IMR-90 (cell line): ENCODE results near the gene CAMK2B. TPM values are rescaled to one million over a fixed set of nuclear protein-coding genes. Genes with fewer than 3 reads are reported as not detected.

Experiments used
- ATAC-seq: fragments of 200-7000 bp; cut with Tn5 transposase; 2 replicates; pipeline ENCODE4 v1.9.1; 2020; ENCODE audit warnings: low read depth, mild to moderate bottlenecking, moderate library complexity
- BruUV-seq: library from RNA; stranded (reverse); fragments of 400-500 nt; replicated peaks from 2 replicates; lab custom pipeline; 2021; lab: Mats Ljungman, UMichigan
- CTCF ChIA-PET: fragments of 300-600 bp; formaldehyde crosslinking; extraction: SDS; loops from one replicate; lab custom pipeline; 2021; ENCODE audit warnings: antibody characterized with exemption; lab: Yijun Ruan, JAX
- POLR2A ChIA-PET: fragments of 300-600 bp; sonication (Branson Sonifier 250); formaldehyde crosslinking; loops from one replicate; lab custom pipeline; 2022; ENCODE audit warnings: antibody characterized with exemption; ENCODE audit not compliant: unreplicated experiment; lab: Charles Lee
- DNase-seq: peaks from one replicate; pipeline ENCODE4 v3.0.0; 2013
- H2AFZ ChIP-seq: replicated peaks from 2 replicates; pipeline ENCODE3; 2013; ENCODE audit warnings: low read length, mild to moderate bottlenecking; ENCODE audit not compliant: poor library complexity
- H2AK5ac ChIP-seq: 2 replicates; pipeline ENCODE4 v1.6.1; 2013; ENCODE audit warnings: low read depth, low read length, inconsistent platforms
- H2AK9ac ChIP-seq: replicated peaks from 2 replicates; pipeline ENCODE3; 2013; ENCODE audit warnings: mild to moderate bottlenecking, low read depth, low read length, moderate library complexity; ENCODE audit not compliant: poor library complexity
- H2BK120ac ChIP-seq: 2 replicates; pipeline ENCODE4 v1.6.1; 2013; ENCODE audit warnings: low read depth, low read length, inconsistent platforms
- H2BK15ac ChIP-seq: 3 replicates; pipeline ENCODE4 v1.6.1; 2013; ENCODE audit warnings: low read depth, low read length, inconsistent platforms
- H2BK20ac ChIP-seq: 2 replicates; pipeline ENCODE4 v1.6.1; 2013; ENCODE audit warnings: low read depth, mild to moderate bottlenecking, inconsistent platforms, low read length, moderate library complexity
- H2BK5ac ChIP-seq: 2 replicates; pipeline ENCODE4 v1.6.1; 2013; ENCODE audit warnings: mild to moderate bottlenecking, low read depth, low read length, inconsistent platforms; ENCODE audit not compliant: poor library complexity, severe bottlenecking
- H3K14ac ChIP-seq: replicated peaks from 2 replicates; pipeline ENCODE4 v1.6.1; 2013; ENCODE audit warnings: low read depth, low read length, inconsistent platforms
- H3K18ac ChIP-seq: 2 replicates; pipeline ENCODE4 v1.6.1; 2013; ENCODE audit warnings: low read depth, low read length, control low read depth
- H3K23ac ChIP-seq: 2 replicates; pipeline ENCODE4 v1.6.1; 2013; ENCODE audit warnings: low read depth, low read length, inconsistent platforms
- H3K27ac ChIP-seq: 2 replicates; pipeline ENCODE4 v1.5.1; 2013; ENCODE audit warnings: mild to moderate bottlenecking, control low read depth, low read length; ENCODE audit not compliant: insufficient read depth
- H3K27me3 ChIP-seq: 2 replicates; pipeline ENCODE4 v1.6.1; 2013; ENCODE audit warnings: low read length; ENCODE audit not compliant: control insufficient read depth, insufficient read depth
- H3K36me3 ChIP-seq: 2 replicates; pipeline ENCODE4 v1.6.1; 2013; ENCODE audit warnings: low read length, mixed read lengths; ENCODE audit not compliant: control insufficient read depth, insufficient read depth
- H3K4ac ChIP-seq: 2 replicates; pipeline ENCODE4 v1.6.1; 2013; ENCODE audit warnings: low read depth, low read length, inconsistent platforms
- H3K4me1 ChIP-seq: 2 replicates; pipeline ENCODE4 v1.6.1; 2013; ENCODE audit warnings: low read length, mixed read lengths; ENCODE audit not compliant: control insufficient read depth, insufficient read depth
- H3K4me2 ChIP-seq: 2 replicates; pipeline ENCODE4 v1.6.1; 2013; ENCODE audit warnings: low read depth, mild to moderate bottlenecking, control low read depth, low read length, moderate library complexity
- H3K4me3 ChIP-seq: 2 replicates; pipeline ENCODE4 v1.5.1; 2013; ENCODE audit warnings: low read depth, mild to moderate bottlenecking, control low read depth, low read length, moderate library complexity; ENCODE audit not compliant: insufficient read depth
- H3K56ac ChIP-seq: 2 replicates; pipeline ENCODE4 v1.6.1; 2013; ENCODE audit warnings: low read length, inconsistent platforms; ENCODE audit not compliant: insufficient read depth; ENCODE audit errors: extremely low read depth
- H3K79me1 ChIP-seq, 2 experiments: 2 replicates each; pipeline ENCODE4 v1.6.1; 2013; ENCODE audit warnings: low read length in 2 of 2, inconsistent platforms in 1 of 2, low read depth in 1 of 2
- H3K9ac ChIP-seq: 2 replicates; pipeline ENCODE4 v1.6.1; 2013; ENCODE audit warnings: low read depth, low read length, control low read depth
- H3K9me1 ChIP-seq: 2 replicates; pipeline ENCODE4 v1.6.1; 2013; ENCODE audit warnings: low read length, inconsistent platforms; ENCODE audit not compliant: insufficient read depth
- H3K9me3 ChIP-seq: 2 replicates; pipeline ENCODE4 v1.6.1; 2013; ENCODE audit warnings: low read length; ENCODE audit not compliant: control insufficient read depth, insufficient read depth
- H4K20me1 ChIP-seq: 2 replicates; pipeline ENCODE4 v1.6.1; 2013; ENCODE audit warnings: low read length, inconsistent platforms; ENCODE audit not compliant: insufficient read depth
- H4K5ac ChIP-seq: 2 replicates; pipeline ENCODE4 v1.6.1; 2013; ENCODE audit warnings: mild to moderate bottlenecking, low read depth, low read length, control low read depth
- H4K8ac ChIP-seq, 2 experiments: 2 replicates each; pipeline ENCODE4 v1.6.1; 2013; ENCODE audit warnings: low read depth in 2 of 2, low read length in 2 of 2, control low read depth in 1 of 2, inconsistent platforms in 1 of 2
- H4K91ac ChIP-seq: 2 replicates; pipeline ENCODE4 v1.6.1; 2013; ENCODE audit warnings: low read depth, low read length, inconsistent platforms; ENCODE audit not compliant: insufficient read depth
- BHLHE40 ChIP-seq: fragments of 150-350 bp; IDR thresholded peaks from 2 replicates; pipeline ENCODE4 v1.6.1; 2016; ENCODE audit warnings: mild to moderate bottlenecking, low read depth, low read length
- CHD1 ChIP-seq: IDR thresholded peaks from 2 replicates; pipeline ENCODE4 v1.6.1; 2012; ENCODE audit warnings: low read depth, low read length, improper control_type of control experiment
- CTCF ChIP-seq: conservative IDR thresholded peaks from 2 replicates; pipeline ENCODE4 v1.5.1; 2012; ENCODE audit warnings: mild to moderate bottlenecking, low read depth, low read length, improper control_type of control experiment
- ELK1 ChIP-seq: fragments of 150-350 bp; IDR thresholded peaks from 2 replicates; pipeline ENCODE4 v1.6.1; 2016; ENCODE audit warnings: low read depth, mild to moderate bottlenecking, low read length, moderate library complexity, borderline replicate concordance
- FOS ChIP-seq: fragments of 150-350 bp; IDR thresholded peaks from 2 replicates; pipeline ENCODE4 v1.6.1; 2016; ENCODE audit warnings: low read depth, low read length
- MAFK ChIP-seq: IDR thresholded peaks from 2 replicates; pipeline ENCODE4 v1.6.1; 2012; ENCODE audit warnings: low read depth, low read length, improper control_type of control experiment
- MAZ ChIP-seq: IDR thresholded peaks from 2 replicates; pipeline ENCODE4 v1.6.1; 2012; ENCODE audit warnings: low read depth, mild to moderate bottlenecking, low read length, improper control_type of control experiment, moderate library complexity, borderline replicate concordance
- MXI1 ChIP-seq: IDR thresholded peaks from 2 replicates; pipeline ENCODE4 v1.6.1; 2012; ENCODE audit warnings: low read depth, mild to moderate bottlenecking, low read length, moderate library complexity, borderline replicate concordance
- POLR2A ChIP-seq: IDR thresholded peaks from 2 replicates; pipeline ENCODE4 v1.6.1; 2012; ENCODE audit warnings: mild to moderate bottlenecking, low read depth, low read length
- RAD21 ChIP-seq: IDR thresholded peaks from 2 replicates; pipeline ENCODE4 v1.6.1; 2012; ENCODE audit warnings: low read length, improper control_type of control experiment
- RCOR1 ChIP-seq: IDR thresholded peaks from 2 replicates; pipeline ENCODE4 v1.6.1; 2012; ENCODE audit warnings: mild to moderate bottlenecking, low read length, improper control_type of control experiment; ENCODE audit not compliant: insufficient replicate concordance
- RFX5 ChIP-seq: IDR thresholded peaks from 2 replicates; pipeline ENCODE4 v1.8.0; 2012; ENCODE audit warnings: low read depth, mild to moderate bottlenecking, low read length, moderate library complexity
- USF2 ChIP-seq: fragments of 150-350 bp; IDR thresholded peaks from 2 replicates; pipeline ENCODE4 v1.6.1; 2017; ENCODE audit warnings: mild to moderate bottlenecking, antibody characterized with exemption, low read length, low read depth
- WGBS, 2 experiments: methylation state at CpG; one replicate each; pipeline versions ENCODE4 v1.1.5 to v1.1.7; 2013; ENCODE audit warnings: missing lambda C conversion rate in 2 of 2; ENCODE audit not compliant: insufficient read length in 1 of 2; ENCODE audit errors: extremely low coverage in 2 of 2; 5-methylcytosine and 5-hydroxymethylcytosine counted together
- dilution Hi-C: fragments of 300-500 bp; cut with HindIII; formaldehyde crosslinking; loops from one replicate; pipeline ENCODE4 v1.14.3; 2018; ENCODE audit warnings: low sequenced_read_pairs; ENCODE audit not compliant: unreplicated experiment
- in situ Hi-C: fragments of 300-500 bp; cut with MboI; formaldehyde crosslinking; loops from 3 replicates; pipeline ENCODE4 v1.14.3; 2019; ENCODE audit warnings: low sequenced_read_pairs, inconsistent platforms, mixed read lengths
- intact Hi-C: fragments of 100-400 bp; cut with micrococcal nuclease; formaldehyde crosslinking; loops from 2 replicates; pipeline ENCODE4 v1.10.0; 2022
- polyA plus RNA-seq, 3 experiments: library from polyadenylated mRNA; depleted of rRNA; stranded (reverse); fragments of >200 nt; gene quantifications; 2 replicates each; pipeline ENCODE4 v1.2.3, GENCODE V29; 2012; ENCODE audit warnings: low replicate concordance in 1 of 3
- total RNA-seq: library from RNA; depleted of rRNA; stranded (reverse); fragments of >200 nt; gene quantifications from 2 replicates; pipeline ENCODE4 v1.2.3, GENCODE V29; 2012

Gene CAMK2B
- total and polyA plus RNA-seq, 2 of the 4 experiments (the other 2 are of a cell fraction) = 0.18 to 0.36 TPM

- Histone ChIP-seq H2BK15ac (no peak overlapping the region), H2BK120ac (no peak overlapping the region), H3K23ac (no peak overlapping the region), H4K20me1 (no peaks in the 10 kb centered on the region), H3K79me1 (no peaks in the 10 kb centered on the region), H3K14ac (no peak overlapping the region), H2BK5ac (no peak overlapping the region), H3K4me1 (peaks cover 5% of the 10 kb centered on the region; the same call in 1 of the 2 replicates), H3K18ac (no peak overlapping the region; the same call in 1 of the 2 replicates), H3K4me2 (no peak overlapping the region), H3K9me3 (no peaks in the 10 kb centered on the region), H3K27me3 (peaks cover 19% of the 10 kb centered on the region), H2BK20ac (no peak overlapping the region), H3K4ac (no peak overlapping the region), H4K8ac (no peak overlapping the region), H3K36me3 (no peaks in the 10 kb centered on the region), H3K56ac (no peak overlapping the region), H2AK9ac (no peak overlapping the region), H4K91ac (no peak overlapping the region), H3K9me1 (0 out of 2 replicates have a peak, but pooled peaks cover 5% of the 10 kb centered on the region), H2AFZ (no peak overlapping the region), H2AK5ac (peak overlapping the region; percentile 49; the same call in 1 of the 2 replicates), H3K4me3 (no peak overlapping the region), H3K9ac (no peak overlapping the region), H3K27ac (no peak overlapping the region), H4K5ac (no peak overlapping the region)
- dilution Hi-C loops = no loop called here
- intact Hi-C loops = no loop called here
- 67% methylated on average over 1 of the region's 15 CpGs; no CpG with 5 or more reads in 1 of the 2 experiments for WGBS, 2 experiments
- DNase-seq (no peak), ATAC-seq (no peak)
- TF ChIP-seq MAFK (no peak), FOS (no peak), MXI1 (no peak), USF2 (no peak), RFX5 (no peak), RCOR1 (no peak), CTCF (no peak), MAZ (no peak), ELK1 (no peak), CHD1 (no peak), POLR2A (no peak), RAD21 (no peak), BHLHE40 (no peak)
- ChIA-PET POLR2A (no interaction called here), CTCF (no interaction called here)
- in situ Hi-C loops = no loop called here
- no TSS peak for BruUV-seq
Observed at GRCh38 chr7:44279731-44280505, 45.5 kb downstream of the CAMK2B start.
